Prostate gland (tissue), 2 donors: ENCODE data around the gene KRT85.

Experiments
- POLR2A ChIP-seq: fragments of 450-650 bp; IDR thresholded peaks from one replicate; pipeline ENCODE4 v1.6.1; 2016; ENCODE audit warnings: antibody characterized with exemption, mild to moderate bottlenecking
- TF ChIP-seq, protein P1 (sequence below), 4 experiments: fragments of 200-600 bp in 2 of 4; fragments of 450-650 bp in 2 of 4; sonication (generic) in 2 of 4; IDR thresholded peaks; 1 replicate in 3 of 4; 2 replicates in 1 of 4; pipeline ENCODE4 v1.5.1; 2016 to 2019; ENCODE audit warnings: antibody characterized with exemption in 4 of 4, mild to moderate bottlenecking in 2 of 4, moderate library complexity in 2 of 4

DNA sequence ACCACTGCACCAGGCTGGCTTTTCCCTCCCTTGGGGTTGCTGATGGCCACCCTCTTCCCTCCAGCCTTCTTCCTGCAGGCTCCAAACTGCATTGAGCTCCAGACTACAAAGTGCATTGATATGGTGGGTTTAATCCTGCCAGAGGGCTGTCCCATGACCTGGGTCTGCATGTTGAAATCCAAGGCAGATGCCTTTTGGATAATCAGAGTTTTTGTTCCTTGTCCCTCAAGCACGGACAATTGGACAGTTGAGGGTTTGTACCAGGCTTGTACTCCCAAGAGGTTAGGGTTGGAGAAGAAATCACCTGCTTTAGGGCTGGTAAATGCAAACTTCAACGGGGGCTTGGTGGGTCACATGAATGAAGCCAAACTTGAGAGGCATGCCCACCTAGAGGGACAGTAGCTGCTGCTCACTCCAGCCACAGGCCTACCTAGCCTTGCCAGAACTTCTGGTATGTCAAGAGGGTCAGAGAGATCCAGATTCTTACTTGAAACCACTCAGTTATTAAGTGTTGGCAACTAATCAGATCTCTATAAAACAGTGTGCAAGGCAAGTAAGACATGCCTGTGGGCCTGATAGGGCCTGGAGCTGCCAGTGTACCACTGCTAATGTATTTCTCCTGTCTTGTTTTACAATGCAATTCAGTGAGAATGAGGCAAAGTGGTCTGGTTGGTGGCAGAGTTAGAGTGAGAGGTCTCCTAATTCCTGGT is 24.3 kb downstream of the KRT85 start:
- TF ChIP-seq, protein P1, sequence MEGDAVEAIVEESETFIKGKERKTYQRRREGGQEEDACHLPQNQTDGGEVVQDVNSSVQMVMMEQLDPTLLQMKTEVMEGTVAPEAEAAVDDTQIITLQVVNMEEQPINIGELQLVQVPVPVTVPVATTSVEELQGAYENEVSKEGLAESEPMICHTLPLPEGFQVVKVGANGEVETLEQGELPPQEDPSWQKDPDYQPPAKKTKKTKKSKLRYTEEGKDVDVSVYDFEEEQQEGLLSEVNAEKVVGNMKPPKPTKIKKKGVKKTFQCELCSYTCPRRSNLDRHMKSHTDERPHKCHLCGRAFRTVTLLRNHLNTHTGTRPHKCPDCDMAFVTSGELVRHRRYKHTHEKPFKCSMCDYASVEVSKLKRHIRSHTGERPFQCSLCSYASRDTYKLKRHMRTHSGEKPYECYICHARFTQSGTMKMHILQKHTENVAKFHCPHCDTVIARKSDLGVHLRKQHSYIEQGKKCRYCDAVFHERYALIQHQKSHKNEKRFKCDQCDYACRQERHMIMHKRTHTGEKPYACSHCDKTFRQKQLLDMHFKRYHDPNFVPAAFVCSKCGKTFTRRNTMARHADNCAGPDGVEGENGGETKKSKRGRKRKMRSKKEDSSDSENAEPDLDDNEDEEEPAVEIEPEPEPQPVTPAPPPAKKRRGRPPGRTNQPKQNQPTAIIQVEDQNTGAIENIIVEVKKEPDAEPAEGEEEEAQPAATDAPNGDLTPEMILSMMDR (IDR thresholded peaks at IDR 0.05): no peak
- TF ChIP-seq POLR2A: no peak
